ENCODE data around the gene ANKRD22.

The ANKRD22 gene

GRCh38 chr10:88793712-88794299, 57.8 kb downstream of the ANKRD22 start:
- Mint-ChIP-seq H3K27ac (no peak overlapping the region), H3K4me1 (no peaks in the 10 kb centered on the region), H3K27me3 (ENCODE audit: low read depth, poor library complexity) (peaks cover 8% of the 10 kb centered on the region), H3K9me3 (no peaks in the 10 kb centered on the region), H3K4me3 (no peak overlapping the region), H3K36me3 (ENCODE audit: low read depth) (no peaks in the 10 kb centered on the region)
- no peak for DNase-seq
- TF ChIP-seq CTCF (IDR thresholded peaks at IDR 0.05), result no peak

GRCh38 chr10:88792661-88793060, 59.0 kb downstream of the ANKRD22 start:
- no peak overlapping the region for H3K27ac Mint-ChIP-seq
- no peaks in the 10 kb centered on the region for H3K4me1 Mint-ChIP-seq
- no peaks in the 10 kb centered on the region for H3K36me3 Mint-ChIP-seq (ENCODE audit: low read depth)
- no peak overlapping the region for H3K4me3 Mint-ChIP-seq
- DNase-seq, result no peak
- TF ChIP-seq CTCF (IDR thresholded peaks at IDR 0.05), result no peak
- peaks cover 8% of the 10 kb centered on the region for H3K27me3 Mint-ChIP-seq (ENCODE audit: low read depth, poor library complexity)
- H3K9me3 Mint-ChIP-seq, result no peaks in the 10 kb centered on the region

GRCh38 chr10:88791924-88792323, 59.7 kb downstream of the ANKRD22 start:
- H3K36me3 Mint-ChIP-seq (ENCODE audit: low read depth), result no peaks in the 10 kb centered on the region
- peaks cover 6% of the 10 kb centered on the region for H3K27me3 Mint-ChIP-seq (ENCODE audit: low read depth, poor library complexity)
- H3K4me3 Mint-ChIP-seq, result no peak overlapping the region
- peak; percentile 65 for TF ChIP-seq CTCF (IDR thresholded peaks at IDR 0.05)
- no peak overlapping the region for H3K27ac Mint-ChIP-seq
- DNase-seq, result peak; percentile 28
- H3K4me1 Mint-ChIP-seq, result no peaks in the 10 kb centered on the region
- H3K9me3 Mint-ChIP-seq, result no peaks in the 10 kb centered on the region

GRCh38 chr10:88788924-88789323, 62.7 kb downstream of the ANKRD22 start:
- no peak for DNase-seq
- no peak overlapping the region for H3K4me3 Mint-ChIP-seq
- H3K36me3 Mint-ChIP-seq (ENCODE audit: low read depth), result no peaks in the 10 kb centered on the region
- no peak for TF ChIP-seq CTCF (IDR thresholded peaks at IDR 0.05)
- H3K27ac Mint-ChIP-seq, result no peak overlapping the region
- H3K4me1 Mint-ChIP-seq, result no peaks in the 10 kb centered on the region
- H3K9me3 Mint-ChIP-seq, result no peaks in the 10 kb centered on the region
- H3K27me3 Mint-ChIP-seq (ENCODE audit: low read depth, poor library complexity), result no peaks in the 10 kb centered on the region

GRCh38 chr10:88787463-88787862, 64.2 kb downstream of the ANKRD22 start:
- TF ChIP-seq CTCF (IDR thresholded peaks at IDR 0.05), result no peak
- no peaks in the 10 kb centered on the region for H3K9me3 Mint-ChIP-seq
- no peaks in the 10 kb centered on the region for H3K27me3 Mint-ChIP-seq (ENCODE audit: low read depth, poor library complexity)
- DNase-seq, result no peak
- H3K4me1 Mint-ChIP-seq, result no peaks in the 10 kb centered on the region
- no peak overlapping the region for H3K27ac Mint-ChIP-seq
- H3K4me3 Mint-ChIP-seq, result no peak overlapping the region
- no peaks in the 10 kb centered on the region for H3K36me3 Mint-ChIP-seq (ENCODE audit: low read depth)

GRCh38 chr10:88786032-88786770, 65.4 kb downstream of the ANKRD22 start:
- no peak for DNase-seq
- Mint-ChIP-seq H3K36me3 (ENCODE audit: low read depth) (no peaks in the 10 kb centered on the region), H3K27ac (no peak overlapping the region), H3K27me3 (ENCODE audit: low read depth, poor library complexity) (no peaks in the 10 kb centered on the region), H3K4me3 (no peak overlapping the region), H3K9me3 (no peaks in the 10 kb centered on the region), H3K4me1 (no peaks in the 10 kb centered on the region)
- no peak for TF ChIP-seq CTCF (IDR thresholded peaks at IDR 0.05)

All from nephron progenitor cell (in vitro differentiated cells).